WI38 (cell line): Measurements from ENCODE around the gene PFDN6.
"Not testable (repeated sequence)": the region's sequence is repeated elsewhere in the genome, so short reads cannot be mapped to it uniquely, and the experiment has no call there.

Experiments used
- H3K4me3 ChIP-seq: 2 replicates; pipeline ENCODE4 v1.5.1; 2011; ENCODE audit warnings: low read depth, mild to moderate bottlenecking, control low read depth, low read length
- CTCF ChIP-seq: IDR thresholded peaks from 2 replicates; pipeline ENCODE4 v1.5.1; 2012; ENCODE audit warnings: low read depth, mild to moderate bottlenecking, control low read depth, low read length

Gene PFDN6

GRCh38 chr6:33280539-33280938 is 8.9 kb upstream of the PFDN6 start:
- no peak overlapping the region for H3K4me3 ChIP-seq

GRCh38 chr6:33285214-33285613 is 4.2 kb upstream of the PFDN6 start:
- not testable (repeated sequence) for H3K4me3 ChIP-seq

More at GRCh38 chr6:33280539-33280938, 8.9 kb upstream of the PFDN6 start:
- TF ChIP-seq CTCF = no peak

- no peak for TF ChIP-seq CTCF
- no peak overlapping the region for H3K4me3 ChIP-seq
These were observed 2.2 kb upstream of the PFDN6 start for GRCh38 chr6:33286946-33287914.

GRCh38 chr6:33288141-33288920 is 1.1 kb upstream of the PFDN6 start:
- H3K4me3 ChIP-seq = peak overlapping the region; percentile 98
- TF ChIP-seq CTCF = no peak

GRCh38 chr6:33289784-33290315 is 449 bp downstream of the PFDN6 start:
- TF ChIP-seq CTCF = no peak

GRCh38 chr6:33290459-33290858 is 1.1 kb downstream of the PFDN6 start:
- TF ChIP-seq CTCF = no peak
- peak overlapping the region; percentile 98 for H3K4me3 ChIP-seq

More at GRCh38 chr6:33289784-33290315, 449 bp downstream of the PFDN6 start:
- peak overlapping the region; percentile 98 for H3K4me3 ChIP-seq

- TF ChIP-seq CTCF = no peak
These were observed 3.7 kb downstream of the PFDN6 start for GRCh38 chr6:33292996-33293682.

More at GRCh38 chr6:33292996-33293682, 3.7 kb downstream of the PFDN6 start:
- no peak overlapping the region for H3K4me3 ChIP-seq
